A673 (cell line): ENCODE results near the gene B3GNT7. TPM values are rescaled to one million over a fixed set of nuclear protein-coding genes. Genes with fewer than 3 reads are reported as not detected.

ENCODE experiments used
- BruUV-seq: library from RNA; stranded (reverse); fragments of 400-500 nt; replicated peaks from 2 replicates; lab custom pipeline; 2021; lab: Mats Ljungman, UMichigan
- CTCF ChIA-PET: fragments of 300-600 bp; sonication (Branson Sonifier 250); formaldehyde crosslinking; loops from one replicate; lab custom pipeline; 2022; ENCODE audit warnings: antibody characterized with exemption; lab: Charles Lee
- POLR2A ChIA-PET: fragments of 300-600 bp; sonication (Branson Sonifier 250); formaldehyde crosslinking; loops from one replicate; lab custom pipeline; 2022; ENCODE audit warnings: antibody characterized with exemption; ENCODE audit not compliant: low non-redundant PET; lab: Charles Lee
- DNase-seq: peaks from one replicate; pipeline ENCODE4 v3.0.0-alpha.2; 2015; ENCODE audit warnings: low spot score
- H3K27ac ChIP-seq: fragments of 200-600 bp; sonication (generic); 2 replicates; pipeline ENCODE4 v1.5.1; 2016; ENCODE audit warnings: mixed run types, low read depth, mild to moderate bottlenecking, mixed read lengths, antibody characterized with exemption, low read length; ENCODE audit not compliant: poor library complexity, severe bottlenecking
- H3K27me3 ChIP-seq: fragments of 200-600 bp; sonication (generic); replicated peaks from 2 replicates; pipeline ENCODE4 v1.6.1; 2017; ENCODE audit warnings: mixed run types, low read depth, mild to moderate bottlenecking, mixed read lengths, antibody characterized with exemption, low read length; ENCODE audit not compliant: insufficient read depth, poor library complexity
- H3K36me3 ChIP-seq: fragments of 200-600 bp; sonication (generic); 2 replicates; pipeline ENCODE4 v1.6.1; 2016; ENCODE audit warnings: mixed run types, mild to moderate bottlenecking, mixed read lengths, antibody characterized with exemption, low read length; ENCODE audit not compliant: insufficient read depth, poor library complexity, severe bottlenecking
- H3K4me1 ChIP-seq: fragments of 200-600 bp; sonication (generic); 2 replicates; pipeline ENCODE4 v1.6.1; 2017; ENCODE audit warnings: mixed run types, mild to moderate bottlenecking, mixed read lengths, antibody characterized with exemption, low read length; ENCODE audit not compliant: insufficient read depth, poor library complexity, severe bottlenecking
- H3K4me3 ChIP-seq: fragments of 200-600 bp; sonication (generic); 2 replicates; pipeline ENCODE4 v1.5.1; 2016; ENCODE audit warnings: low read depth, mixed run types, mild to moderate bottlenecking, mixed read lengths, low read length; ENCODE audit not compliant: poor library complexity, severe bottlenecking
- H3K9me3 ChIP-seq: fragments of 200-600 bp; sonication (generic); 2 replicates; pipeline ENCODE4 v1.6.1; 2016; ENCODE audit warnings: mixed run types, low read depth, mild to moderate bottlenecking, mixed read lengths, antibody characterized with exemption, low read length; ENCODE audit not compliant: poor library complexity, severe bottlenecking
- EZH2 ChIP-seq: fragments of 200-600 bp; sonication (generic); IDR thresholded peaks from 2 replicates; pipeline ENCODE4 v1.6.1; 2017; ENCODE audit warnings: borderline replicate concordance, low read depth, mild to moderate bottlenecking, mixed read lengths, antibody characterized with exemption, low read length; ENCODE audit not compliant: poor library complexity, severe bottlenecking
- intact Hi-C: fragments of 100-400 bp; cut with micrococcal nuclease; formaldehyde crosslinking; loops from one replicate; pipeline ENCODE4 v1.10.0; 2022; ENCODE audit not compliant: unreplicated experiment
- total RNA-seq: library from RNA; stranded (reverse); gene quantifications from 2 replicates; pipeline ENCODE4 v1.2.3, GENCODE V29; 2021
- TF ChIP-seq, protein P1 (sequence below): fragments of 300-800, 200-600 bp; sonication (generic); conservative IDR thresholded peaks from 2 replicates; pipeline ENCODE4 v1.5.1; 2017; ENCODE audit warnings: low read depth, mild to moderate bottlenecking, antibody characterized with exemption, low read length, moderate library complexity, mixed read lengths

The B3GNT7 gene
- total RNA-seq, 1 experiment from 2014 or later = not detected

DNA sequence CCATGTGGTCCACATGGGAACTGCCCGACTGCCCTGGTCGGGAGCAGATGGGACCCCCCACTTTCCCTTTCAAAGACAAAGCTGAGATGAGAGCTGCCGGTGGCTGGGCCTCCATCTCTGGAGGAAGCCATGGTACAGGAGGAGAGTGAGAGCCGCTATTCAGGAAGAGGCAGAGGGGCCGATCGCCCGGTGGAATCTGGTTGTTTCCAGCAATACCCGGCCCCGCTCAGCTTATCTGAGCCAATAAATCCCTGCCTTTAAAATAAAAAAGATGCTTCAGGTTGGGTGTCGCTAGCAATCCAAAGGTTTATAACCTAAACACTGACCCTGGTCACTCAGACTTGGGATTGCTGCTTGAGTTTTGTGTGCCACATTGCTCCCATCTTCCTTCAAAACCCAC lies 15.2 kb upstream of the B3GNT7 start:
- Histone ChIP-seq H3K27me3 (no peaks in the 10 kb centered on the region), H3K36me3 (no peaks in the 10 kb centered on the region), H3K4me1 (no peaks in the 10 kb centered on the region), H3K9me3 (peaks cover 9% of the 10 kb centered on the region), H3K4me3 (no peak overlapping the region), H3K27ac (no peak overlapping the region)
- DNase-seq = no peak
- intact Hi-C loops = no loop called here
- BruUV-seq = no TSS peak
- no peak for TF ChIP-seq EZH2
- TF ChIP-seq, protein P1, sequence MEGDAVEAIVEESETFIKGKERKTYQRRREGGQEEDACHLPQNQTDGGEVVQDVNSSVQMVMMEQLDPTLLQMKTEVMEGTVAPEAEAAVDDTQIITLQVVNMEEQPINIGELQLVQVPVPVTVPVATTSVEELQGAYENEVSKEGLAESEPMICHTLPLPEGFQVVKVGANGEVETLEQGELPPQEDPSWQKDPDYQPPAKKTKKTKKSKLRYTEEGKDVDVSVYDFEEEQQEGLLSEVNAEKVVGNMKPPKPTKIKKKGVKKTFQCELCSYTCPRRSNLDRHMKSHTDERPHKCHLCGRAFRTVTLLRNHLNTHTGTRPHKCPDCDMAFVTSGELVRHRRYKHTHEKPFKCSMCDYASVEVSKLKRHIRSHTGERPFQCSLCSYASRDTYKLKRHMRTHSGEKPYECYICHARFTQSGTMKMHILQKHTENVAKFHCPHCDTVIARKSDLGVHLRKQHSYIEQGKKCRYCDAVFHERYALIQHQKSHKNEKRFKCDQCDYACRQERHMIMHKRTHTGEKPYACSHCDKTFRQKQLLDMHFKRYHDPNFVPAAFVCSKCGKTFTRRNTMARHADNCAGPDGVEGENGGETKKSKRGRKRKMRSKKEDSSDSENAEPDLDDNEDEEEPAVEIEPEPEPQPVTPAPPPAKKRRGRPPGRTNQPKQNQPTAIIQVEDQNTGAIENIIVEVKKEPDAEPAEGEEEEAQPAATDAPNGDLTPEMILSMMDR = no peak
- ChIA-PET CTCF (no interaction called here), POLR2A (no interaction called here)

DNA sequence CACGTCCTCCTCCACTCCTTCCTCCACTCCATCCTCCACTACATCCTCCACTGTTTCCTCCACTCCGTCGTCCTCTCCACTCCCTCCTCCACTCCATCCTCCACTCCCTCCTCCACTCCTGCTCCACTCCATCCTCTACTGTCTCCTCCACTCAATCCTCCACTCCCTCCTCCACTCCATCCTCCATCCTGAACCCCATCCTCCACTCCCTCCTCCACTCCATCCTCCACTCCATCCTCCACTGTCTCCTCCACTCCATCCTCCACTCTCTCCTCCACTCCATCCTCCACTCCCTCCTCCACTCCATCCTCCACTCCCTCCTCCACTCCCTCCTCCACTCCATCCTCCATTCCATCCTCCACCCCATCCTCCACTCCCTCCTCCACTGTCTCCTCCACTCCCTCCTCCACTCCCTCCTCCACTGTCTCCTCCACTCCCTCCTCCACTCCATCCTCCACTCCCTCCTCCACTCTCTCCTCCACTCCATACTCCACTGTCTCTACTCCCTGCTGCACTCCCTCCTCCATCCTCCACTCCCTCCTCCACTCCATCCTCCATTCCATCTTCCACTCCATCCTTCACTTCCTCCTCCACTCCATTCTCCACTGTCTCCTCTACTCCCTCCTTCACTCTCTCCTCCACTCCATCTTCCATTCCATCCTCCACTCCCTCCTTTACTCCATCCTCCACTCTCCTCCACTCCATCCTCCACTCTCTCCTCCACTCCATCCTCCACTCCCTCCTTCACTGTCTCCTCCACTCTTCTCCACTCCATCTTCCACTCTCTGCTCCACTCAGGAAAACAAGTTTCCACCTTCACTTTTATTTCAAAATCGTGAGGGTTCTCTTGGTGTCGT lies 14.3 kb upstream of the B3GNT7 start:
- Histone ChIP-seq H3K4me1 (no peaks in the 10 kb centered on the region), H3K9me3 (peaks cover 10% of the 10 kb centered on the region), H3K36me3 (no peaks in the 10 kb centered on the region), H3K27me3 (no peaks in the 10 kb centered on the region), H3K4me3 (no peak overlapping the region), H3K27ac (no peak overlapping the region)
- TF ChIP-seq, protein P1 = no peak
- TF ChIP-seq EZH2 = no peak
- ChIA-PET POLR2A (no interaction called here), CTCF (no interaction called here)
- no peak for DNase-seq
- intact Hi-C loops = no loop called here
- BruUV-seq = no TSS peak

DNA sequence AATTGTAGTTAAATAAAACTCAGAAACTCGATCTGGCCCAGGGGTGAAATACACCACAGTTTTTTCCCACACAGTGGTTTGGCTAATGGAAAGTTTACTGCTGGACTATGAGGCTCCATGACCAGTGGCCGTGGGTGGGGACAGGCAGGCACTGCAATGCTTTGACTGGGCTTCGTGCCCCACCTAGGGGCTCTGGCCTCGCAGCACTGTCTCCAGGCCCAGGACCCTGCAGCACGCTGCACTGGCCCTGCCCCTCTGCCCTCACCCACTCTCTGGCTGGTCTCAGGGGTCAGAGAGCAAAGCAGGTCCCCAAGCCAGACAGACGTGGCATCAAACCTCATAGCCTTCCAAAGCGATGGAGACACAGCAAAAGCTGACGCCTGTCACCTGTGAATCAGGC lies 13.4 kb upstream of the B3GNT7 start:
- no peak overlapping the region for H3K27ac ChIP-seq
- DNase-seq = no peak
- no peaks in the 10 kb centered on the region for H3K27me3 ChIP-seq
- TF ChIP-seq, protein P1 = no peak
- TF ChIP-seq EZH2 = no peak
- no peak overlapping the region for H3K4me3 ChIP-seq
- CTCF ChIA-PET = no interaction called here
- H3K36me3 ChIP-seq = no peaks in the 10 kb centered on the region
- no peaks in the 10 kb centered on the region for H3K4me1 ChIP-seq
- POLR2A ChIA-PET = no interaction called here
- no TSS peak for BruUV-seq
- intact Hi-C loops = no loop called here
- peaks cover 10% of the 10 kb centered on the region for H3K9me3 ChIP-seq
